ENCODE results near the gene UBE2K.

GRCh38 chr4:39660045-39660444 is 37.9 kb upstream of the UBE2K start:
- TF ChIP-seq POLR2AphosphoS5 (IDR thresholded peaks at IDR 0.05) (no peak), POLR2A (IDR thresholded peaks at IDR 0.05) (no peak)
- TF ChIP-seq, protein P1, sequence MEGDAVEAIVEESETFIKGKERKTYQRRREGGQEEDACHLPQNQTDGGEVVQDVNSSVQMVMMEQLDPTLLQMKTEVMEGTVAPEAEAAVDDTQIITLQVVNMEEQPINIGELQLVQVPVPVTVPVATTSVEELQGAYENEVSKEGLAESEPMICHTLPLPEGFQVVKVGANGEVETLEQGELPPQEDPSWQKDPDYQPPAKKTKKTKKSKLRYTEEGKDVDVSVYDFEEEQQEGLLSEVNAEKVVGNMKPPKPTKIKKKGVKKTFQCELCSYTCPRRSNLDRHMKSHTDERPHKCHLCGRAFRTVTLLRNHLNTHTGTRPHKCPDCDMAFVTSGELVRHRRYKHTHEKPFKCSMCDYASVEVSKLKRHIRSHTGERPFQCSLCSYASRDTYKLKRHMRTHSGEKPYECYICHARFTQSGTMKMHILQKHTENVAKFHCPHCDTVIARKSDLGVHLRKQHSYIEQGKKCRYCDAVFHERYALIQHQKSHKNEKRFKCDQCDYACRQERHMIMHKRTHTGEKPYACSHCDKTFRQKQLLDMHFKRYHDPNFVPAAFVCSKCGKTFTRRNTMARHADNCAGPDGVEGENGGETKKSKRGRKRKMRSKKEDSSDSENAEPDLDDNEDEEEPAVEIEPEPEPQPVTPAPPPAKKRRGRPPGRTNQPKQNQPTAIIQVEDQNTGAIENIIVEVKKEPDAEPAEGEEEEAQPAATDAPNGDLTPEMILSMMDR (IDR thresholded peaks at IDR 0.05) = no peak
